Measurements from ENCODE around the gene PROSER2. TPM values are rescaled to one million over a fixed set of nuclear protein-coding genes. Genes with fewer than 3 reads are reported as not detected.

The PROSER2 gene
- total RNA-seq, 2 donors from 2014 or later, result 6.2 to 9.5 TPM

DNA sequence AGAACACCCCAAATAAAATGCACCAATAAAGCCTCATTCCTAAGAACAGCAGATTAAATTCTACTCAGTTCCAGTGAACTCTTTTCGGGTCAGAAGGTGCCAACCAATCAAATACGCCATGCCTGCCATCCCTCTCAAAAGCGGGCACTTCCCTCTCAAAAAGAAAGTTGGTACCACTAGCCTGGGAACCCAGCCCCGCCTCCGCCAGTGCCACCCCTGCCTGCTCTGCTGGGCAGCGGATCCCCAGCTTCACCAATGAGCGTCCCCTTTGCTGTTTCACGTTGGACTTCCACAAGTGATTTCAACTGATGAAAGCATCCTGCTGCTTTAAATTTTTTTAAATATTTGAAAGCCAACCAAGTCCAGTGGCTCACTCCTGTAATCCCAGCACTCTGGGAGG, 33.2 kb upstream of the PROSER2 start:
- Histone ChIP-seq H3K9me3 (no peaks in the 10 kb centered on the region), H3K4me1 (ENCODE audit: control insufficient read depth in 1 of 2, low read depth in 2 of 2) (no peaks in the 10 kb centered on the region), H3K4me3 (no peak overlapping the region), H3K27ac (no peak overlapping the region), H3K36me3 (no peaks in the 10 kb centered on the region), H3K27me3 (replicated peaks; ENCODE audit: insufficient read depth) (no peaks in the 10 kb centered on the region)
- ATAC-seq (ENCODE audit: insufficient number of reproducible peaks, low FRiP score, low read depth) (no peak), DNase-seq (ENCODE audit: low spot score) (no peak)
- TF ChIP-seq, protein P1, sequence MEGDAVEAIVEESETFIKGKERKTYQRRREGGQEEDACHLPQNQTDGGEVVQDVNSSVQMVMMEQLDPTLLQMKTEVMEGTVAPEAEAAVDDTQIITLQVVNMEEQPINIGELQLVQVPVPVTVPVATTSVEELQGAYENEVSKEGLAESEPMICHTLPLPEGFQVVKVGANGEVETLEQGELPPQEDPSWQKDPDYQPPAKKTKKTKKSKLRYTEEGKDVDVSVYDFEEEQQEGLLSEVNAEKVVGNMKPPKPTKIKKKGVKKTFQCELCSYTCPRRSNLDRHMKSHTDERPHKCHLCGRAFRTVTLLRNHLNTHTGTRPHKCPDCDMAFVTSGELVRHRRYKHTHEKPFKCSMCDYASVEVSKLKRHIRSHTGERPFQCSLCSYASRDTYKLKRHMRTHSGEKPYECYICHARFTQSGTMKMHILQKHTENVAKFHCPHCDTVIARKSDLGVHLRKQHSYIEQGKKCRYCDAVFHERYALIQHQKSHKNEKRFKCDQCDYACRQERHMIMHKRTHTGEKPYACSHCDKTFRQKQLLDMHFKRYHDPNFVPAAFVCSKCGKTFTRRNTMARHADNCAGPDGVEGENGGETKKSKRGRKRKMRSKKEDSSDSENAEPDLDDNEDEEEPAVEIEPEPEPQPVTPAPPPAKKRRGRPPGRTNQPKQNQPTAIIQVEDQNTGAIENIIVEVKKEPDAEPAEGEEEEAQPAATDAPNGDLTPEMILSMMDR (IDR thresholded peaks at IDR 0.05), result no peak

DNA sequence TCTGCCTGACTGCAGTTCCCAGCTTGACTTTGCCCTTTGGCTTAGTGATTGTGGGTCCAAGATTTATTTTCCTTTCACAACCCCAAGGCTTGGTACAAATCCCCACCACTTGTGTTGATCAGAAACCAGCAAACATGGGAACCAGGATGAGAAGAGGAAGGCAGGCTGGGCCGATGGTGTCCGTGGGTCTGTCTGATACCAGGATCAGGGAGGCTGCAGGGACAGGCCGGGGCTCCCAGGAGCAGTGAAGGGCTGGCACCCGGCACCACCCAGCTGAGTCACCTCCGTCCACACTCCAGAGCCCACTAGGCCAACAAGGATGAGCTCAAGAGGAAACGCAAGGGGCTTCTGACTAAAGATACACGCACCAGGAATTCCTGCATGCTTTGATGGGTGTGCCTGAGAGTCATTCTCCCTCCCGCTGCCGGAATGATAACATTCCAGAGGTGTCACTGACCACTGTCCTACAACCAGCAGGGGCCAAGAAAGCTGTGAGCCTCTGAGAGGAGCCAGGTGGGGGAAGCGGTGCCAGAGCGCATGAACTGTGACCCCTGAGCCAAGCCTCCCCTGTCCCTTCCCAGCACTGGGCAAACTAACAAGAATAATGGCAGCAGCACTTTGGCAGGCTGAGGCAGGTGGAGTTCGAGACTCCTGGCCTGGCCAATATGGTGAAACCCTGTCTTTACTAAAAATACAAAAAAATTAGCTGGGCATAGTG, 29.2 kb upstream of the PROSER2 start:
- no peaks in the 10 kb centered on the region for H3K9me3 ChIP-seq
- ATAC-seq (ENCODE audit: insufficient number of reproducible peaks, low FRiP score, low read depth) (no peak), DNase-seq (ENCODE audit: low spot score) (no peak)
- no peak overlapping the region for H3K27ac ChIP-seq
- no peaks in the 10 kb centered on the region for H3K27me3 ChIP-seq (replicated peaks; ENCODE audit: insufficient read depth)
- no peak overlapping the region for H3K4me3 ChIP-seq
- TF ChIP-seq, protein P1 (IDR thresholded peaks at IDR 0.05), result no peak
- H3K36me3 ChIP-seq, result no peaks in the 10 kb centered on the region
- H3K4me1 ChIP-seq (ENCODE audit: control insufficient read depth in 1 of 2, low read depth in 2 of 2), result no peaks in the 10 kb centered on the region

DNA sequence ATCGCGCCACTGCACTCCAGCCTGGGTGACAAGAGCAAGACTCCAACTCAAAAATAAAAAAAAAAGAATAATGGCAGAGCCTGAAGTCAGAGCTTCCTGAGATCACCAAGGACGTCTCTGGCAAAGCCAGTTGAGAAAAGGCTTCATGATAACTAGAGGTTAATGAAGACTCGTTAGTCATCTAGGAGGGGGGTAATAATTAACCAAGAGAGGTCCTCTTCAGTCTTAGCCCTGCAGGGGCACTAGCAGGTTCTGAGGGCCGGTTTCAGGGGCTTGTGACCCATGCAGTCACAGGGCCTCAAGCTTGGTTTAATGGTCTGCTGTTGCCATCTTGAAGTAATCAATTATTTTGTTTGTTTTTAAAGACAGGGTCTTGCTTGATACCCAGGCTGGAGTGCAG, 28.6 kb upstream of the PROSER2 start:
- H3K27ac ChIP-seq, result no peak overlapping the region
- H3K36me3 ChIP-seq, result no peaks in the 10 kb centered on the region

DNA sequence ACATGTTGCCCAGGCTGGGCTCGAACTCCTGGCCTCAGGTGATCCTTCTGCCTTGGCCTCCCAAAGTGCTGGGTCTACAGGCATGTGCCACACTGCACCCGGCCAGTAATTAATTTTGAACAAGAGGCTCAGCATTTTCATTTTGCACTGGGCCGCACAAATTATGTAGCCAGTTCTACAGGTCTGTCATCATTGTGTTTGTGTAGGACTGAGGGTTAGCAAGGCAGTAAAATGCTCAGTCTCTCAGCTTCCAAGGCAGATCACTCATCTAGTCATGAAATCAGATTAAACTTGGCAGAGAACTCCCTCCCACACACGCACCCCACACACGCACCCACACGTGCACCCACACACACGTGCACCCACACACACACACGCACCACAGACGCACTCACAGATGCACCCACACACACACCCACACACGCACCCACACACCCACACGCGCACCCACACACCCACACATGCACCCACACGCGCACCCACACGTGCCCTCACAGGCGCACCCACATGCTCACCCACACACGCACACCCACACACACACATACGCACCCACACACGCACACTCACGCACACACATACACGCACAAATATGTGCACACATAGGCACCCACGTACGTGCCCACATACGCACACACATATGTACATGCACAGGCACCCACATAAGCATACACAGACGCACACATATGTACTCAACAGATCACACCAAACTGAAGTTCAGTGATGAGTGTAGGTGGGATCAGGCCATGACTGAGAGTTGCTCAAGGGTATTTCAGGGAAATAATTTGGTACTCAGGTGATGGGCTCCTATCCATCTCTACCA, 27.8 kb upstream of the PROSER2 start:
- no peak for DNase-seq (ENCODE audit: low spot score)
- H3K27me3 ChIP-seq (replicated peaks; ENCODE audit: insufficient read depth), result no peaks in the 10 kb centered on the region
- H3K27ac ChIP-seq, result no peak overlapping the region
- ATAC-seq (ENCODE audit: insufficient number of reproducible peaks, low FRiP score, low read depth), result no peak
- TF ChIP-seq, protein P1 (IDR thresholded peaks at IDR 0.05), result no peak
- H3K4me1 ChIP-seq (ENCODE audit: control insufficient read depth in 1 of 2, low read depth in 2 of 2), result no peaks in the 10 kb centered on the region
- H3K36me3 ChIP-seq, result no peaks in the 10 kb centered on the region
- no peak overlapping the region for H3K4me3 ChIP-seq
- no peaks in the 10 kb centered on the region for H3K9me3 ChIP-seq

More for the DNA sequence above, 28.6 kb upstream of the PROSER2 start:
- no peak overlapping the region for H3K4me3 ChIP-seq
- ATAC-seq (ENCODE audit: insufficient number of reproducible peaks, low FRiP score, low read depth) (no peak), DNase-seq (ENCODE audit: low spot score) (no peak)
- TF ChIP-seq, protein P1 (IDR thresholded peaks at IDR 0.05), result no peak
- no peaks in the 10 kb centered on the region for H3K27me3 ChIP-seq (replicated peaks; ENCODE audit: insufficient read depth)
- no peaks in the 10 kb centered on the region for H3K4me1 ChIP-seq (ENCODE audit: control insufficient read depth in 1 of 2, low read depth in 2 of 2)
- H3K9me3 ChIP-seq, result no peaks in the 10 kb centered on the region

DNA sequence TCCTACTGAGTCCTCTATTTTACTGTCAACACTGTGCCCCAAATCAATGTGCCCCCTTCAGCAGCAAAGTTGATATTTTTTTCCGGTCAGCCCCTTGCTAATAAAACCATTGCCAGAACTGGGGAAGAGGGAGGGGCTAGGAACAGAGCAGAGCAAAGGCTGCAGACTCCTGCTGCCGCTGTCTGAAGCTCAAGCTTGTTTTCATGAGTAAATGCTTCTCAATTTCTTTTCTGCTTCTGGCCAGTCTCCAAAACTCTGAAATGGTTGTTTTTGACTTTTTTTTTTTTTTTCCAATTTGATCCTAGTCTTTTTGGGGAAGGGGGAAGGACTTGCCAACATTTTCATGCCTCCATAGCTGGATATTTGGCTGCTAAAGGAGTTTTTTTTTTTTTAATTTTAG, 26.7 kb upstream of the PROSER2 start:
- Histone ChIP-seq H3K9me3 (no peaks in the 10 kb centered on the region), H3K36me3 (no peaks in the 10 kb centered on the region), H3K4me3 (no peak overlapping the region), H3K27me3 (replicated peaks; ENCODE audit: insufficient read depth) (no peaks in the 10 kb centered on the region), H3K27ac (no peak overlapping the region), H3K4me1 (ENCODE audit: control insufficient read depth in 1 of 2, low read depth in 2 of 2) (no peaks in the 10 kb centered on the region)
- no peak for DNase-seq (ENCODE audit: low spot score)
- TF ChIP-seq, protein P1 (IDR thresholded peaks at IDR 0.05), result no peak
- ATAC-seq (ENCODE audit: insufficient number of reproducible peaks, low FRiP score, low read depth), result no peak
